OCI-LY7 (cell line): ENCODE data around the gene PRAMEF13. TPM values are rescaled to one million over a fixed set of nuclear protein-coding genes. Genes with fewer than 3 reads are reported as not detected.
"Not testable (repeated sequence)": the region's sequence is repeated elsewhere in the genome, so short reads cannot be mapped to it uniquely, and the experiment has no call there.

Experiments used
- BruUV-seq: library from RNA; stranded (reverse); fragments of 400-500 nt; replicated peaks from 2 replicates; lab custom pipeline; 2021; lab: Mats Ljungman, UMichigan
- CTCF ChIA-PET: fragments of 300-600 bp; sonication (Branson Sonifier 250); formaldehyde crosslinking; loops from one replicate; lab custom pipeline; 2022; ENCODE audit warnings: antibody characterized with exemption; ENCODE audit not compliant: unreplicated experiment; lab: Charles Lee
- POLR2A ChIA-PET: fragments of 300-600 bp; sonication (Branson Sonifier 250); formaldehyde crosslinking; loops from one replicate; lab custom pipeline; 2022; ENCODE audit warnings: antibody characterized with exemption; lab: Charles Lee
- DNase-seq: peaks from one replicate; pipeline ENCODE4 v3.0.0-alpha.2; 2015; ENCODE audit warnings: low spot score
- H2AFZ ChIP-seq: fragments of 200-600 bp; sonication (generic), shearing (Covaris generic); 2 replicates; pipeline ENCODE4 v1.6.1; 2014; ENCODE audit warnings: mild to moderate bottlenecking, antibody characterized with exemption, low read length, moderate library complexity
- H3K27ac ChIP-seq: fragments of 200-600 bp; sonication (generic); 2 replicates; pipeline ENCODE4 v1.5.1; 2014; ENCODE audit warnings: mixed run types, low read depth, mild to moderate bottlenecking, moderate library complexity, low read length, inconsistent platforms; ENCODE audit not compliant: poor library complexity, severe bottlenecking
- H3K36me3 ChIP-seq: fragments of 200-600 bp; sonication (generic); 2 replicates; pipeline ENCODE4 v1.6.1; 2014; ENCODE audit warnings: mild to moderate bottlenecking, antibody characterized with exemption, low read length, moderate library complexity, mixed read lengths; ENCODE audit not compliant: insufficient read depth
- H3K4me1 ChIP-seq: fragments of 200-600 bp; sonication (generic); 2 replicates; pipeline ENCODE4 v1.5.1; 2014; ENCODE audit warnings: mild to moderate bottlenecking, low read length; ENCODE audit not compliant: insufficient read depth, poor library complexity, severe bottlenecking
- H3K4me2 ChIP-seq: fragments of 200-600 bp; sonication (generic); 2 replicates; pipeline ENCODE4 v1.6.1; 2014; ENCODE audit warnings: mild to moderate bottlenecking, low read length
- H3K4me3 ChIP-seq: fragments of 200-600 bp; sonication (generic); 2 replicates; pipeline ENCODE4 v1.5.1; 2014; ENCODE audit warnings: mild to moderate bottlenecking, low read depth, low read length; ENCODE audit not compliant: poor library complexity, severe bottlenecking
- H3K79me2 ChIP-seq: fragments of 200-600 bp; sonication (generic); 2 replicates; pipeline ENCODE4 v1.6.1; 2016; ENCODE audit warnings: low read depth, mild to moderate bottlenecking, low read length, moderate library complexity, mixed read lengths; ENCODE audit not compliant: insufficient read depth
- H3K9me2 ChIP-seq: fragments of 200-600 bp; sonication (generic); 2 replicates; pipeline ENCODE4 v1.6.1; 2016; ENCODE audit warnings: mild to moderate bottlenecking, low read length, mixed read lengths; ENCODE audit not compliant: insufficient read depth
- H3K9me3 ChIP-seq: fragments of 200-600 bp; sonication (generic); 2 replicates; pipeline ENCODE4 v1.6.1; 2014; ENCODE audit warnings: mild to moderate bottlenecking, mixed run types, low read length, mixed read lengths
- H4K20me1 ChIP-seq: fragments of 200-600 bp; sonication (generic); 2 replicates; pipeline ENCODE4 v1.6.1; 2014; ENCODE audit warnings: mild to moderate bottlenecking, antibody characterized with exemption, low read length, moderate library complexity, mixed read lengths; ENCODE audit not compliant: insufficient read depth
- intact Hi-C: fragments of 100-400 bp; cut with micrococcal nuclease; formaldehyde crosslinking; loops from one replicate; pipeline ENCODE4 v1.10.0; 2022; ENCODE audit not compliant: unreplicated experiment
- total RNA-seq, 2 experiments: library from RNA; depleted of rRNA in 1 of 2; stranded (reverse); fragments of >200 nt in 1 of 2; shearing (Covaris generic) in 1 of 2; gene quantifications; 2 replicates each; pipeline ENCODE4 v1.2.3, GENCODE V29; 2014 to 2022

PRAMEF13 gene
- total RNA-seq, 2 experiments from 2014 or later = not detected

DNA sequence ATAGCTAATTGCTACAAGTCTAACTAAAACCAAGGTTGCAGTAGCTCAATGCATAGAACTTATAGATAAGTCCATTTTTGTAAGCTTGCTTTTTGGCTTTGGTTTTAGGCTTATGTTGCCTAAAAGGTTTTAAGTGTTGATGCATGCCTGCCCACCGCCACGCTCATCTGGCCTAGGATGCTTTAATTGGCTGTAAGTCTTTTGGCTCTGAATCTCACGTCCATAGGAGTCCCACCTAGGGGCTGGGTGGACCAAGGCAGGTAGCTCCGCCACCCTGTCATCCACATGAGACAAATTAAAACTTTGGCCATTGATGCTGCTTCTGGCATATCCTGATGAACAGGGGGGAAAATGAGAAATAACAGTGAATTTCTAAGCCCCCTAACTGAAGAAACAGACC, 36.4 kb upstream of the PRAMEF13 start:
- intact Hi-C loops, CTCF ChIA-PET, H3K4me2 ChIP-seq, BruUV-seq, H3K9me2 ChIP-seq, H3K4me3 ChIP-seq, H3K9me3 ChIP-seq, H3K79me2 ChIP-seq, H3K36me3 ChIP-seq, H2AFZ ChIP-seq, POLR2A ChIA-PET, H4K20me1 ChIP-seq, H3K4me1 ChIP-seq, H3K27ac ChIP-seq, DNase-seq: not testable (repeated sequence)

DNA sequence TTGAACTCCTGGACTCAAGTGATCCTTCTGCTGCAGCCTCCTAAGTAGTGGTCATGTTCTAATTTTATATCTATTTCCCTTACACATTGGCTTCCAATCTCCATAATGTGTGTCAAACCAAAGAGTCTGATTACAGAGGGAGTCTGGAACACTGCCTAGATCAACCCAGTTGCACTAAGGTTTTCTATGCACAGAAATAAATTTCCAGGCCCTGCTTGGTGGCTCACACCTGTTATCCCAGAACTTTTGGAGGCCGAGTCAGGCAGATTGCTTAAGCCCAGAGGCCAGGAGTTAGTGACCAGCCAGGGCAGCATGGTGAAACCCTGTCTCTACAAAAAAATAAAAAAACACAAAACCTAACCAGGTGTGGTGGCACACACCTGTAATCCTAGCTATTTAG, 32.8 kb upstream of the PRAMEF13 start:
- DNase-seq, intact Hi-C loops, H3K36me3 ChIP-seq, H3K4me1 ChIP-seq, BruUV-seq, H4K20me1 ChIP-seq, H3K4me2 ChIP-seq, H3K79me2 ChIP-seq, H3K9me3 ChIP-seq, H2AFZ ChIP-seq, H3K27ac ChIP-seq, H3K9me2 ChIP-seq, POLR2A ChIA-PET, H3K4me3 ChIP-seq: not testable (repeated sequence)
- CTCF ChIA-PET = interaction anchor here (0.6 kb wide), 1 partner anchor 1752 kb away, joined by 3 read pairs; no protein-coding TSS in a partner anchor

DNA sequence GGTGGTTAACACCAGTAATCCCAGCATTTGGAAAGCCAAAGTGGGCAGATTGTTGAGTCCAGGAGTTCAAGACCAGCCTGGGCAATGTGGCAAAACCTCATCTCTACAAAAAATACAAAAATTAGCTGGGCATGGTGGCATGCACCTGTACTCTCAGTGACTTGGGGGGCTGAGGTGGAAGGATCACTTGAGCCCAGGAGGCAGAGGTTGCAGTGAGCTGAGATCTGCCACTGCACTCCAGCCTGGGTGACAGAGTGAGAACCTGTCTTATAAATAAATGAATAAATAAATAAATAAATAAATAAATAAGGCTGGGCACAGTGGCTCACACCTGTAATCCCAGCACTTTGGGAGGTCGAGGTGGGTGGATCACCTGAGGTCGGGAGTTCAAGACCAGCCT, 30.8 kb upstream of the PRAMEF13 start:
- H2AFZ ChIP-seq, H4K20me1 ChIP-seq, H3K9me2 ChIP-seq, H3K4me1 ChIP-seq, H3K79me2 ChIP-seq, H3K4me2 ChIP-seq, intact Hi-C loops, H3K9me3 ChIP-seq, POLR2A ChIA-PET, H3K36me3 ChIP-seq, H3K27ac ChIP-seq, H3K4me3 ChIP-seq, BruUV-seq, CTCF ChIA-PET, DNase-seq: not testable (repeated sequence)

DNA sequence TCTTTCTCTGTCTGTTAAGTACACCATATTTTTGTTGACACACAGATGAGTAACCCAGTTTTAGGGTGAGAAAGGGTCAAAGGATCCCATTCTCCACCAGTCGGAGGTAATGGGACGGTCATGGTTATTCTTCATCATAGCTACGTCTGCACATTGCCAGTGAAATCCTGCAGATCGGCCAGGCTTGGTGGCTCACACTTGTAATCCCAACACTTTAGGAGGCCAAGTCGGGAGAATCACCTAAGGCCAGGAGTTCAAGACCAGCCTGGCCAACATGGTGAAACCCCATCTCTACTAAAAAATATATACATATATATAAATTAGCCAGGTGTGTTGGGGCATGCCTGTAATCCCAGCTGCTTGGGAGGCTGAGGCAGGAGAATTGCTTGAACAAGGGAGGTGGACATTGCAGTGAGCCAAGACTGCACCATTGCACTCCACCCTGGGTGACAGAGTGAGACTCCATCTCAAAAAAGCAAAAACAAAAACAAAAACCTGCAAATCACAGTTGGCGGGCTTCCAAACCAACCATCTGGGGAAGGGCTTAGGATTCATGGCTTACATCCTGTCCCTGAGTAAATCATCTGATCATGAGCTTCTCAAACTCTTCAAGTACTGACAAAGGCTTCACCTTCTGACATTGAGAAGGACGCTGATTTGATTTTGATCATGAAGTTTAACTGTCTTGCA, 30.0 kb upstream of the PRAMEF13 start:
- H4K20me1 ChIP-seq, H2AFZ ChIP-seq, H3K27ac ChIP-seq, intact Hi-C loops, H3K4me1 ChIP-seq, H3K79me2 ChIP-seq, H3K4me3 ChIP-seq, DNase-seq, H3K9me3 ChIP-seq, H3K4me2 ChIP-seq, H3K9me2 ChIP-seq, H3K36me3 ChIP-seq, CTCF ChIA-PET, BruUV-seq, POLR2A ChIA-PET: not testable (repeated sequence)

DNA sequence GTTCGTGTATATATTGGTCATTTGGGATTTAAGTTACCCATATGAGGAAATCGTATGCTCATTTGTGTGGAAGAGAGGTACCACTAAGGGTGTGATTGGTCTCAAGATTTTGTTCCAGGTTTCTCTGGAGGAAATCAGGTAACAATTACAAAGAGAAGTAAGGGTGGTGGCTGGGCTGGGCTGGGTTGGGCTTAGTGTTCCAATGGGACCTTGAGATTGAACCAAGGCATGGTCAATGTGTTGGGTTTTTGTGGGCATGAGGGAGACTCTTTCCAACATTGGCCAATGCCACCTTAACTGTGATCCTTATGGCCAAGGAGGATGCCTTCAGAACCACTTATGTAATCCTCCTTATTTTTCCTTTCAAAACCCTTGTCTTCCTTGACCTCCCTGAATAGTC, 29.4 kb upstream of the PRAMEF13 start:
- H3K9me3 ChIP-seq, POLR2A ChIA-PET, H4K20me1 ChIP-seq, H2AFZ ChIP-seq, BruUV-seq, intact Hi-C loops, H3K4me3 ChIP-seq, H3K4me2 ChIP-seq, H3K79me2 ChIP-seq, H3K9me2 ChIP-seq, H3K4me1 ChIP-seq, DNase-seq, H3K36me3 ChIP-seq, CTCF ChIA-PET, H3K27ac ChIP-seq: not testable (repeated sequence)

DNA sequence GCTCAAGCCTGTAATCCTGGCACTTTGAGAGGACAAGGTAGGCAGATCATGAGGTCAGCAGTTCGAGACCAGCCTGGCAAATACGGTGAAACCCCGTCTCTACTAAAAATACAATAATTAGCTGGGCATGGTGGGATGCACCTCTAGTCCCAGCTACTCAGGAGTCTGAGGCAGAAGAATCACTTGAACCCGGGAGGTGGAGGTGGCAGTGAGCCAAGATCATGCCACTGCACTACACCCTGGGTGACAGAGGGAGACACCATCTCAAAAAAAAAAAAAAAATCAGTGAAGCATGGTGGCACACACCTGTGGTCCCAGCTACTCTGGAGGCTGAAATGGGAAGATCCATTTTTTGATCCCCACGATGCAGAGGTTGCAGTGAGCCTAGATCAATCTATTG, 28.9 kb upstream of the PRAMEF13 start:
- intact Hi-C loops, H3K4me2 ChIP-seq, H3K27ac ChIP-seq, POLR2A ChIA-PET, CTCF ChIA-PET, H4K20me1 ChIP-seq, H3K4me1 ChIP-seq, H2AFZ ChIP-seq, H3K36me3 ChIP-seq, H3K9me2 ChIP-seq, H3K9me3 ChIP-seq, DNase-seq, H3K79me2 ChIP-seq, BruUV-seq, H3K4me3 ChIP-seq: not testable (repeated sequence)
